Hair follicular keratinocyte (primary cell): ENCODE measurements around the gene RPRD1A. TPM values are rescaled to one million over a fixed set of nuclear protein-coding genes. Genes with fewer than 3 reads are reported as not detected.

Experiments used
- total RNA-seq: library from RNA; depleted of rRNA; stranded (reverse); fragments of >200 nt; gene quantifications from 2 replicates; pipeline ENCODE4 v1.2.3, GENCODE V29; 2015

The RPRD1A gene
- 48.7 and 52.0 TPM in 2 replicates for total RNA-seq

DNA sequence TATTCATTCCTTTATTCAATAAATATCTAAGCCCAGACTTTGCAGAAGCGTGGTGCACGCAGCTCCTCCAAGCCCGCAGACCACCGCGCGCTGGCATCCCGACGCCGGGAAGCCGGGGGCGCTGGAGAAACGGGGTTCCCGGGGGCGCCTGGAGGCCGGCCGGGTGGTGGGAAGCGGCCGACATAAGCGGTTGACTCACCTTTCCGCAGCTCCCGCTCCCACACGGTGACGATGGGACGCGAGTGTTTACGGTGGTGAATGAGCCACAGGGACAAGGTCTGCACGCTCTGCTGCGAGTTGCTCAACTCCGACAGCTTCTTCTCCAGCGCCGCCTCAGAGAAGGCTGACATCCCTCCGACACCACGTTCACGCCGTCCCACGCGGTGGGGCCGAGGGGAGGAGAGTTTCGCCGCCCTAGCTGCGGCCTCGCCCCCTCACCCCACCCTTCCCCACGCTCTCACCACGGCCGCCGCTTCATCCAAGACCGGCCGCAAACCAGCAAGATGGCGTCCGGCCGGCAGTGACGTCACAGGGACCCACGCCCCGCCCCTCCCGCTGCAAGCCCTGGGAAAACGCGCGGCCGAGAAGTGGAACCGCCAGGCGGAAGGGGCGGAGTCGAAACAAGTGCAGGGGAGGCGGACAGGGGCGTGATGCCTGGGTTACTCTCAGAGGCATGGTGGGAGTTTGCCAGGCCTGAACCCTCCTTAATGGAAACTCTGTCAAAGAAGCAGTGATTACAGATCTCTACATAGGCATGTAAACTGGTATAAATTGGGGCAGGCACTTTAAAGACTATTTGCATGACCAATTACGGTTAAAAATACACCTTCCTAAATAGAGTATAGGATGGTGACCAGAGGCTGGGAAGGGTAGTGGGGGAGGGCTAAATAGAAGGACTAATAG is at the start of gene RPRD1A:
Gene RPRD1A, minus strand, starts transcription at position 505 of the 903 bp plus-strand sequence. Its CDS starts 155 bp downstream, at position 350.

DNA sequence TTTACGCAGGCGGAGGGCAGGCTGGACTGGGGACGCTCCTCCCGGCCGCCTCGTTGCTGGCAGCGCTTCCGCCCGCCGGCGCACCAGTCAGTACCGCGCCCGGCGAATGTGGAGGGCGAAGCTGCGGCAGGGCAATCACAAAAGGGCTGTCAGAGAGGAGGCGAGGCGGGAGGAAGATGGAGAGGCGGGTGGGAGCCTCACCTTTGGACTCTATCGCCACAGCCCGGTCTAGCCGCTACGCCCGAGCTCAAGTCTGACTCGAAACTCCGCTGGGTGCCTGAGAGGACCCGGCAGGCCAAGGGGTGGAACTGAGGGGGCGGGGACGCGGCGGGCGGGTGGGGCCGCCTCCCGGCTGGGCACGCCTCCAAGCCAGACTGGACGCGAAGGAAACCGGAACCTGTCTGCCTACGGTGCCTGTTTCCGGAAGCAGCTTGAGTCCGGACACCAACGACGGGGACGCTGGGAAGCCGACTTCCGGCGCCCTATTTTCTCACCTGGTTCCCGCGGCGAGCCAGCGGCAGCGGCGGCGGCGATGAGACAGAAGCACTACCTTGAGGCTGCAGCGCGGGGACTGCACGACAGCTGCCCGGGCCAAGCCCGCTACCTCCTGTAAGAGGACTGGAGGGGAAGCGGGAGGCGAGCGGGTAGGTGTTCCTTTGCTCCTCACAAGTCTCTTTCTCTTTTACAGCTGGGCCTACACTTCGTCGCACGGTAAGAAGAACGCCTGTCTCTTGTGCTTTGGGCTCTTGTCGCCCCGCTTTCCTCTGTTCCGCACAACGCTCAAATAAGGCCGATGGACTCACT is 95.0 kb downstream of the RPRD1A start, which contains the start of gene RMP24:
Gene RMP24, plus strand, starts transcription at position 483 of the 804 bp plus-strand sequence.

Other genes with a start within 250 kb of the RPRD1A start
- 101 and 116 TPM in 2 replicates for gene SLC39A6, start 61.8 kb upstream of the RPRD1A start, total RNA-seq
- 34.4 and 61.4 TPM in 2 replicates for gene ELP2, start 62.3 kb upstream of the RPRD1A start, total RNA-seq
- gene MOCOS, start 119.9 kb upstream of the RPRD1A start, total RNA-seq: 7.9 and 9.1 TPM in 2 replicates
- gene FHOD3, start 230.2 kb upstream of the RPRD1A start, total RNA-seq: 7.5 and 8.4 TPM in 2 replicates